A549 treated with CORT108297 at 1 μM for 4 hours (cell line): ENCODE results near the gene HEYL. TPM values are rescaled to one million over a fixed set of nuclear protein-coding genes. Genes with fewer than 3 reads are reported as not detected.

Experiments
- total RNA-seq: library from RNA; stranded (reverse); fragments of 200-300 nt; extraction: Qiagen RNA extraction; gene quantifications from 5 replicates; pipeline ENCODE4 v1.2.3, GENCODE V29; 2022

HEYL gene
- total RNA-seq, result 2.7 to 3.4 TPM (median 3.1 TPM) in 5 replicates

GRCh38 chr1:39639305-39640130 lies at the start of gene HEYL:
TSS of gene HEYL (minus strand) at chr1:39639643. CDS start at chr1:39639625, 18 bp downstream.

GRCh38 chr1:39671793-39672550 lies 32.5 kb upstream of the HEYL start, which contains the start of gene NT5C1A:
TSS of gene NT5C1A (minus strand) at chr1:39672107. CDS start at chr1:39672038, 69 bp downstream.

Other genes with a start within 250 kb of the HEYL start
- gene BMP8A, start 148.0 kb downstream of the HEYL start, total RNA-seq, result 0.07 to 0.16 TPM (median 0.12 TPM) in 4 of 5 replicates, not detected in the other
- 120 to 162 TPM (median 126 TPM) in 5 replicates for gene PABPC4, start 62.9 kb downstream of the HEYL start, total RNA-seq
- gene NT5C1A, start 32.5 kb upstream of the HEYL start, total RNA-seq, result 0.07 to 0.08 TPM in 2 of 5 replicates, not detected in the others
- 0.23 to 0.36 TPM (median 0.25 TPM) in 5 replicates for gene HPCAL4, start 51.8 kb upstream of the HEYL start, total RNA-seq
- gene PPIE, start 99.2 kb upstream of the HEYL start, total RNA-seq, result 39.7 to 42.5 TPM (median 40.8 TPM) in 5 replicates
- 0.40 to 0.74 TPM (median 0.50 TPM) in 5 replicates for gene OXCT2, start 131.7 kb upstream of the HEYL start, total RNA-seq
- 3.5 to 4.9 TPM (median 4.5 TPM) in 5 replicates for gene BMP8B, start 149.2 kb upstream of the HEYL start, total RNA-seq
- 14.5 to 19.1 TPM (median 16.3 TPM) in 5 replicates for gene TRIT1, start 243.9 kb upstream of the HEYL start, total RNA-seq